CD4-positive, alpha-beta T cell treated with Interferon gamma for 1 hour (primary cell): ENCODE results near the gene OBSCN.

Source experiments
- DNase-seq: peaks from one replicate; pipeline ENCODE4 v3.0.0-alpha.2; 2020

Gene OBSCN

DNA sequence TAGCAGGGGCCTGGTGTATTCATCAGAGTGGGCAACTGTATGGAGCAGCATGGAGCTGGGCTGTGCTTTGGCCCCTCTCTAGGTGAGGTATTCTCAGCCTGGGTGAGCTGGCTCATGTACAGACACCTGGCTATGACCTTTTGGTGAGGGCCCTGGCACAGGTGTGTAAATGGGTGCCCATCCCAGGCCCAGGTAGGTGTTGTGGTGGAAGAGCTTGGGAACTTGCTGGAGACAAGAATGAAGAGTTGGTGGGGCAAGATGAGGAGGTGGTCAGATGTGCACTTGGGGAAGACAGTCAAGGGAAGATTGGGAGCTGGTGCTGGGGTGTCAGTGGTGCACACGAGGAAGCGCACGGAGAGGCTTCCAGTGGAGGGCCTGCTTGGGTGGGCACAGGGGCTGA, 103.2 kb downstream of the OBSCN start:
- DNase-seq = no peak

DNA sequence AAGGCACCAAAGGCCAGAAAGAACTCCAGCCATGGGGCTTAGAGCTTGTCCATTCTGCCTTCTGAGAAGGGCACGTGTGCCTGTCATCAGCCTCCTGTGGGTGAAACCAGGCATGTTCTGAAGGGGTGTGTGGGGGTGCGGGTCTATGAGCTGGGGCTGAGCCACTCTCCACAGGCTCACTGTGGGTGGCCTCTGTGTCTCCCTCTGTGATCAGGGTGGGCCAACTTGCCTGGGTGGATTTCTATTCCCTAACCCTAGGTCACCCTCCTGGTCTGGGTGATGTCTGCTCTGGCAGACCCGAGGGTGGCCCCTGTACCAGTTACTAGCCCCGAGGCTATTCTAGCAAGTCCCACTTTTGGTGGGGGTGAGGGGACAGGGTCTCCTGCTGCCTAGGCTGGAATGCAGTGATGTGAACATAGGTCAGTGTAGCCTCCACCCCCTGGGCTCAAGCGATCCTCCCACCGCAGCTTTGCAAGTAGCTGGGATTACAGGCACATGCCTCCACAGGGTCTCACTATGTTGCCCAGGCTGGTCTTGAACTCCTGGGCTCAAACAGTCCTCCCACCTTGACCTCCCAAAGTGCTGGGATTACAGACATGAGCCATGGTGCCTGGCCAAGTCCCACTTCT, 104.4 kb downstream of the OBSCN start:
- no peak for DNase-seq

DNA sequence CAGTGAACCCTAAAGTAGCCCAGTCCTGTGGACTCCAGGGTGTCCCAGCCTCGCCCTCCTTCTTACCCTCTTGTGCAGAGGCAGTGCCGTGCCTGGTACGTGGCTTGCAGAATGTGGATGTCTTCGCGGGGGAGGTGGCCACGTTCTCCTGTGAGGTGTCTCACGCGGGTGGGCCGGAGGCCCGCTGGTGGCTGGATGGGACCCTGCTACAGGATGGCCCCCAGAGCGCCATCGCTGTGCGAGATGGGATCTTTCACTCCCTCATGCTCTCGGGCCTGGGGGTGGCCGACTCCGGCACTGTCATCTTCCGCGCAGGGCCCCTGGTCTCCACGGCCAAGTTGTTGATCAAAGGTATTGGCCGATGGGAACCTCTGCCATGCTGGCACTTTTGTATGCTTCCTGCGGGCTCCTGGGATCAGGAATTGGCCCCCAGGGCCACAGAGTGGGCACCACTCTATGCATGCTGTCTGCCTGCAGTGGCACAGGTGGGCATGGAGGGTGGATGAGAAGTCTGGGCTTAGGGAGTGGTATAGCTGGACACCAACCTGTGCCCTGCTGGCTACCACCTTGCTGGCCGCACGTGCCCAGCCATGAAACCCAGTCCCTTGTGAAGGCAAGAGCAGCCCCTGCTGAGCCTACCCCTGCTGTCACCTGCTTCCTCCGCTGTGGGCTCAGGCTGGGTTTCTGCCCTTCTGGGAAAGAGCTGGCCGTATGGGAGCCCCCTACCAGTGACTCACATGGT, 105.9 kb downstream of the OBSCN start:
- no peak for DNase-seq

- DNase-seq = no peak
Measured at GRCh38 chr1:228314315-228314657, 106.4 kb downstream of the OBSCN start.

DNA sequence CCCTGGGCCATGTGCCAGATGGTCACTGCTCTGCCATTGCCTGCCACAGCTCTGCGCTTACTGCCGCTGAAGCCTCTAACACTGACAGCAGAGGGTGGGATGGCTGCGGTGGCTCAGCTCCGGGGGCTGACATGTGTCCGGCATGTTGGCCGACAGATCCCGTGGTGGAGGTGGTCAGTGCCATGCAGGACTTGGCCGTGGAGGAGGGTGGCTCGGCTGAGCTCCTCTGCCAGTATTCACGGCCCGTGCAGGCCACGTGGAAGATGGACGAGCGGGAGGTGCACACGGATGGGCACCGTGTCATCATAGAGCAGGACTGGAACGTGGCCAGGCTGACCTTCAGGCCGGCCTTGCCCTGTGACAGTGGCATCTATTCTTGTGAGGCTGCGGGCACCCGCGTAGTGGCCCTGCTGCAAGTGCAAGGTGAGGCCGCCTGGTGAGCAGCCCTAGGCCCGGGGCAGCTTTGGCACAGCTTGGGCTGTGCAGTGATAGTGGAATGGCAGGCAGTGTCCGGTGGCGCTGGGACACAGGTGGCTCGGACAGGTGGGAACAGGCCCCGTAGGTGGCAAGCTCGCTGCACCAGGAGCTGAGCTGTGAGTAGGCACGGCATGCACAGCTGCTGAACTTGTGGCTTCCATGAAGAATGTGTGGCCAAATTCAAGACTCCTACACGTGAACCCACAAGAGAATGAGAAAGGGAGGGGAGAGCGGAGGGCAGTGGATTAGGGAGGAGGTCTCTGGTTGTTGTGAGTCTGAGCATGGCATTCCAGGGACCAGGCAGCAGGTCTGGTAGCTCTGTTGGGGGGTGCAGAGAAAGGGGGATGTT, 107.0 kb downstream of the OBSCN start:
- DNase-seq = no peak

- DNase-seq = no peak
Measured at GRCh38 chr1:228315484-228315944, 107.7 kb downstream of the OBSCN start.

- no peak for DNase-seq
Measured at GRCh38 chr1:228315945-228316588, 108.2 kb downstream of the OBSCN start.

DNA sequence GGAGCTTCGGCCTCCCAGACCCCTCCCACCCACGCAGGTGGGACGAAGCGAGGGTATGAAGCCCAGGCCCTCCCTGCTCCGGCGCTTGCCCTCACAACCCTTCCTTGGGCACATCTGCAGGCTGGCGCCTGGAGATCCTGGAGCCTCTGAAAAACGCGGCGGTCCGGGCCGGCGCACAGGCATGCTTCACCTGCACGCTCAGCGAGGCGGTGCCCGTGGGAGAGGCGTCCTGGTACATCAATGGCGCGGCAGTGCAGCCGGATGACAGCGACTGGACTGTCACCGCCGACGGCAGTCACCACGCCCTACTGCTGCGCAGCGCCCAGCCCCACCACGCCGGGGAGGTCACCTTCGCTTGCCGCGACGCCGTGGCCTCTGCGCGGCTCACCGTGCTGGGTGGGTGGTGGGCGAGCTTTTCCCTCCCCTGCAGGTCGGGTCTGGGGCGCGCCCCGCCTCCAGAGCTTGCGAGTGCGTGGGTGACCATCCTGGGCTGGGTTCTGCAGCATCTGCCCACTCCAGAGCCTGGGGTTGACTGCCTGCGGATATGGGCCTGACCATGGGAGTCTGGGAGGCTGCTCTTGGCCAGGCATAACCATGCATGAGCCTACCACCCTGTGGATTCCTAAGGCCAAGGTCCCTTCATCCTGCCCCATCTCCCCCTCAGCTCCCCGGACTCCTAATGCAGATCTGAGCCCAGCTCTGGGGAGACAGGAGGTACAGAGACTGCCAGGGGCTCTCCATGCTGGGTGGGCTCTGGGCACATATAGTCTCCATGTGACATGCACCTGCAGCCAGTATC, 108.9 kb downstream of the OBSCN start:
- no peak for DNase-seq

GRCh38 chr1:228317411-228317828, 109.6 kb downstream of the OBSCN start:
- no peak for DNase-seq

DNA sequence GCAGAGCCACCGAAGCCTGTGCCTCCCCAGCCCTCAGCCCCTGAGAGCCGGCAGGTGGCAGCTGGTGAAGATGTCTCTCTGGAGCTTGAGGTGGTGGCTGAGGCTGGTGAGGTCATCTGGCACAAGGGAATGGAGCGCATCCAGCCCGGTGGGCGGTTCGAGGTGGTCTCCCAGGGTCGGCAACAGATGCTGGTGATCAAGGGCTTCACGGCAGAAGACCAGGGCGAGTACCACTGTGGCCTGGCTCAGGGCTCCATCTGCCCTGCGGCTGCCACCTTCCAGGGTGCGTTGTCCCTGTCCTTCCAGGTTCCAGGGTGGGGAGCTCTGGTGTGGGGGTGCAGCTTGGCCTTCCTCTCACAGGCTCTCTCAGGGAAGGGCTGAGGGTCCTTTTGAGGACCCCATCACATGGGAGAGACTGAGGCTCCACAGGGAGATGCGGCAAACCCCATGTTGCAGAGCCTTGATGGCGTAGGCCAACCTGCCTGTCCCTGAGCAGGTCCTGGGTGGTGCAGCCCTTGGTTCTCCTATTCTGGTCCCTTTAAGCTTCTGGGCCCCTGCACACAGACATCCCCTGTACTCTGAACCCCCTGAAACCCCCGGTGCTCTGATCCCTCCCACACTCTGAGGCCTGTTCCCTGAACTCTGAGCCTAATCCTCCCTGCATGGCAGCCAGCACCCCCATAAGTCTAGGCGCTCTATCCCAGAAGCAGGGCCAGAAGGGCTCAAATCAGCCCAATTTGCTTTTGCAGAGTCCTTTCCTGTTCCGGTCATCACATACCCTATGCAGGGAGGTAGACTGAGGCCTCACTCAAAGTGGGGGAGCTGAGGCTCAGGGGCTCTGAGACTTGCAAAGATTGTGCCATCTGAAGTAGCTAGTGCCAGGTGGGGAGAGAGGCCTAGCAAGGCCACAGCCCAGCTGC, 110.3 kb downstream of the OBSCN start:
- DNase-seq = no peak

GRCh38 chr1:228318823-228319241, 111.0 kb downstream of the OBSCN start:
- no peak for DNase-seq

- no peak for DNase-seq
Measured at GRCh38 chr1:228319352-228320088, 111.7 kb downstream of the OBSCN start.

DNA sequence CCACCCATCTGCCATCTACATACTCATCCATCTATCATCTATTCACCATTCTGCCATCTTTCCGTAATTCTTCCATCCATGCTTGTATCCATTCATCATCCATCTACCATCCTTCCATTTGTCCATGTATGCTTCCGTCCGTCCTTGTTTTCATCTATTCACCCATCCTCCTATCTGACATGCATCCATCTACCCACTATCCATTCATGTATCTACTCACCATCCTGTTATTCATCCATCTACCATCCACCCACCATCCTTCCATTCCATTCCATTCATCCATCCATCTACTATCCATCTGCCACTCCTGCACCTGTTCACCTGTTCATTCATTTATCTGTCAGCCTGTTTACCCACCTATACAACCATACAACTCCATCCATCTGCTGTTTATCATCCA, 112.5 kb downstream of the OBSCN start:
- no peak for DNase-seq

DNA sequence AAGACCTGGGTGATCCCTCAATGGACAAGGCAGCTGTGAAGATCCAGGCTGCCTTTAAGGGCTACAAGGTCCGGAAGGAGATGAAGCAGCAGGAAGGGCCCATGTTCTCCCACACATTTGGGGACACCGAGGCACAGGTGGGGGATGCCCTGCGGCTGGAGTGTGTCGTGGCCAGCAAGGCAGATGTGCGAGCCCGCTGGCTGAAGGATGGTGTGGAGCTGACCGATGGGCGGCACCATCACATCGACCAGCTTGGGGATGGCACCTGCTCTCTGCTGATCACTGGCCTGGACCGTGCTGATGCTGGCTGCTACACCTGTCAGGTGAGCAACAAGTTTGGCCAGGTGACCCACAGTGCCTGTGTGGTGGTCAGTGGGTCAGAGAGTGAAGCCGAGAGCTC, 113.6 kb downstream of the OBSCN start:
- no peak for DNase-seq

GRCh38 chr1:228321895-228322294, 114.1 kb downstream of the OBSCN start:
- DNase-seq = no peak

GRCh38 chr1:228323401-228323800, 115.6 kb downstream of the OBSCN start:
- no peak for DNase-seq

DNA sequence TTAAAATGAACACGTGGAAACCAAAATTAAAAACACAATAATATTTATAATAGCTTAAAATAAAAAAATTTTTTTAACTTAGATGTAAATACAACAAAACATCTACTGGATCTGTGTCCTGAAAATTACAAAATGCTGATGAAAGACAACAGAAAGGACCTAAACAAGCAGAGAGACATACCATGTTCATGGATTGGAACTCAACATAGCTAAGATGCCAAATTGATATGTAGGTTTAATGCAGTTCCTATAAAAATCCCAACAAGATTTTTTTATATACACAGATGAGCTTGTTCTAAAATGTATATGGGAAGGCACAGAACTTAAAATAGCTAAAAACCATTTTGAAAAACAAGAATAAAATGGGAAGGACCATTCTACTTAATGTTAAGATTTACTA, 117.4 kb downstream of the OBSCN start:
- DNase-seq = no peak

GRCh38 chr1:228329887-228330286, 122.0 kb downstream of the OBSCN start:
- no peak for DNase-seq

- DNase-seq = no peak
Measured at GRCh38 chr1:228332797-228333738, 125.2 kb downstream of the OBSCN start.
